HUES64 (cell line): ENCODE data around the gene WDR48.

Experiments used
- H3K27ac ChIP-seq: 2 replicates; pipeline ENCODE4 v1.7.0; 2013; ENCODE audit warnings: low read depth, low read length, inconsistent platforms
- H3K27me3 ChIP-seq: 2 replicates; pipeline ENCODE4 v1.6.1; 2013; ENCODE audit warnings: mild to moderate bottlenecking, low read length; ENCODE audit not compliant: insufficient read depth
- H3K36me3 ChIP-seq: 2 replicates; pipeline ENCODE4 v1.6.1; 2013; ENCODE audit warnings: mild to moderate bottlenecking, low read length; ENCODE audit not compliant: insufficient read depth
- H3K4me1 ChIP-seq: 2 replicates; pipeline ENCODE4 v1.6.1; 2013; ENCODE audit warnings: mild to moderate bottlenecking, low read length, moderate library complexity; ENCODE audit not compliant: insufficient read depth
- H3K4me3 ChIP-seq: 2 replicates; pipeline ENCODE4 v1.5.1; 2013; ENCODE audit warnings: mild to moderate bottlenecking, low read length, moderate library complexity
- H3K9ac ChIP-seq: 2 replicates; pipeline ENCODE4 v1.6.1; 2013; ENCODE audit warnings: mild to moderate bottlenecking, low read depth, low read length
- H3K9me3 ChIP-seq: 2 replicates; pipeline ENCODE4 v1.6.1; 2013; ENCODE audit warnings: low read depth, low read length; ENCODE audit not compliant: insufficient read depth
- WGBS: fragments of 150-250, 120-280 bp; methylation state at CpG from one replicate; pipeline ENCODE4 v1.1.7; 2013; ENCODE audit warnings: missing lambda C conversion rate; 5-methylcytosine and 5-hydroxymethylcytosine counted together

WDR48 gene

DNA sequence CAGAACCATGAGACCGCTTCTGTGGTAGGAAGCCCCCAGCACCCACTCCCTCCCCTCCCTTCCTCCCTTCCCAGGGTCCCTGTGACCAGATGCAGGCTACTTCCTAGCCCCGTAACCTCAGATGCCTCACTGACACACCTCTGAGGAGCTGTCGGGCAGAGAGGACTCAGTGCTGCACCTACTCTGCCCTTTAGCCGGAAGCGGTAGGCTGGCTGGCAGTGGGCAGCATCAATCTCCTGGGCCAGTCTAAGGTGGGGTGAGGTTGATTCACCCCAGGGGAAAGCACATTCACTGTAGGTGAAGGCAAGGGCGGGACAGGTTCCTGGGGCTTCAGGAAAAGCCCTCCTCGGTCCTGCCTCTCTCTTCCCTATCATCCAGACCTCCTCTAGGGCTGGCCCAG, 82.5 kb downstream of the WDR48 start:
- H3K4me3 ChIP-seq, result no peak overlapping the region
- H3K27me3 ChIP-seq, result no peaks in the 10 kb centered on the region
- H3K9me3 ChIP-seq, result no peaks in the 10 kb centered on the region
- H3K27ac ChIP-seq, result no peak overlapping the region
- WGBS, result 92% methylated on average over 7 of the region's 7 CpGs
- no peak overlapping the region for H3K9ac ChIP-seq
- H3K36me3 ChIP-seq, result no peaks in the 10 kb centered on the region
- no peaks in the 10 kb centered on the region for H3K4me1 ChIP-seq

DNA sequence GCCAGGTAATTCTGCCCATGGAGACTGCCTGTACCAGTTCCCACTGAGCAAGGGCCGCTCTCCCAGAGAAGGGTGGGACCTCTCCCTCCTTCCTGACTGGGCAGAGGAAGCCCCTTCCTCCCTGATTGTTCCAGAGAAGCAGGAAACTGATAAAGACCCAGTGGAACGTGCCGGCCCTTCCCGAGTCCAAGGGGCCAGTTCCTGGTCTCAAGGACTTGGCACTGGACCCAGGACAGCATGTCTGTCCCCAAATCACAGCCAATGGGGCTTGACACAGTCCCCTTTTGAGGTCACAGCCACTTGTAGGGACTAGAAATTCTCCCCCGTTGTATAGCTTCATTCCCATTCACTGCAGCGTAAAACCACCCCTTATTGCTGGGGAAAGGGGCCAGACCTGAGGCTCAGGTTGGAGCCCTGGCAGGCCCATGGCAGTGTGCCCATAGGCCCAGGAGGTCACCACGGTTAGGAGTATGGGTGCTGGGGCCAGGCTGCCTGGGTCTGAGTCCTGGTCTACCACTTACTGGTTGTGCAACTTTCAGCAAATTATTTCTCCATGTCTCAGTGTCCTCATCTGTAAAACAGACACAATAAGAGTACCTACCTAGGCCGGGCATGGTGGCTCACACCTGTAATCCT, 83.5 kb downstream of the WDR48 start:
- WGBS, result 90% methylated on average over 8 of the region's 8 CpGs
- H3K27me3 ChIP-seq, result no peaks in the 10 kb centered on the region

DNA sequence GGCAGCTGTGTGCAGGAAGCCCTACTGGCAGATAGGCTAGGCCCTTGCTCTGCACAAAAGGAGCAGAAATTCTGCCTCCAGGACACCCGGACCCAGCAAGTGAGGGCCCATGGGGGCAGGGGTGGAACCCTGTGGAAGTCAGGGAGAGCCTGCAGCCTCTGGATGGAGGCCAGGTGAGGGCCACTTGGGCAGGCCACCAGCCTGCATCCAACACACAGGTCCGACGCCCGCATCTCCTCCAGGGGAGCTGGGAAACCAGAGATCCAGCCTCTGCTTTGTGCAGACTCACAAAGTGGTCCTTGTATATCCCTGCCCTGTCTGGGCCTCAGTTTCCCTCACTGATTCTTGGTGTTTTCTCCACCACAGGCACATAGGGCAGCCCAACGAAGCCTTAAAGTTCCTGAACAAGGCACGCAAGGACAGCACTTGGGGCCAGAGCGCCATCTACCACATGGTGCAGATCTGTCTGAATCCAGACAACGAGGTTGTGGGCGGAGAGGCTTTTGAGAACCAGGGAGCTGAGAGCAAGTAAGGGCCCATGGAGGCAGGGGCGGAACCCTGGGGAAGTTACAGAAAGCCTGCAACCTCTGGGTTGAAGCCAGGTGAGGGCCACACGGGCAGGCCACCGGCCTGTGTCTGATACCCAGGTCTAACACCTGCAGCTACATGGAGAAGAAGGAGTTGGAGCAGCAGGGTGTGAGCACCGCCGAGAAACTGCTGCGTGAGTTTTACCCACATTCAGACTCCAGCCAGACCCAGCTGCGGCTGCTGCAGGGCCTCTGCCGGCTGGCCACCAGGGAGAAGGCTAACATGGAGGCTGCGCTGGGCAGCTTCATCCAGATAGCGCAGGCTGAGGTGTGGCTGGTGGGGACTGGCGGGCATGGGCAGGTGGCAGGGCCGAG, 85.0 kb downstream of the WDR48 start:
- Histone ChIP-seq H3K4me1 (no peaks in the 10 kb centered on the region), H3K27me3 (no peaks in the 10 kb centered on the region), H3K9me3 (no peaks in the 10 kb centered on the region), H3K36me3 (peaks cover 18% of the 10 kb centered on the region), H3K4me3 (no peak overlapping the region), H3K27ac (no peak overlapping the region), H3K9ac (no peak overlapping the region)
- WGBS, result 92% methylated on average over 21 of the region's 21 CpGs

More for the DNA sequence above, 83.5 kb downstream of the WDR48 start:
- no peak overlapping the region for H3K4me3 ChIP-seq
- no peak overlapping the region for H3K9ac ChIP-seq
- peaks cover 3% of the 10 kb centered on the region; the same call in 1 of the 2 replicates for H3K36me3 ChIP-seq
- no peaks in the 10 kb centered on the region for H3K4me1 ChIP-seq
- H3K27ac ChIP-seq, result no peak overlapping the region
- H3K9me3 ChIP-seq, result no peaks in the 10 kb centered on the region

DNA sequence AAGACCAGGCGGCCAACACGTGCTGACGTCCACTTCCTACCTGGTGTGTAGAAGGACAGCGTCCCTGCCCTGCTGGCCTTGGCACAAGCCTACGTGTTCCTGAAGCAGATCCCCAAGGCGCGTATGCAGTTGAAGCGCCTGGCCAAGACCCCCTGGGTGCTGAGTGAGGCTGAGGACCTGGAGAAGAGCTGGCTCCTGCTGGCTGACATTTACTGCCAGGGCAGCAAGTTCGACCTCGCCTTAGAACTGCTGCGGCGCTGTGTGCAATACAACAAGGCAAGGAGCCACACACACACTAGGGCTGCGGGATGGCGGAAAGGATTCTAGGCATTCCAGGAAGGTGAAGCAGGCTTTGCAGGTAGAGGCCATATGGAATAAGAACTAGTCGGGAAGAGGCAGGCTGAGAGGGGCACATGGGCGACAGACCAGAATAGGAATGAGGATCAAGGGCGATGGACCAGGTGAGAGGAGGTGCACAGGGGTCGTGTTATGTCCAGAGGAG, 85.7 kb downstream of the WDR48 start:
- Histone ChIP-seq H3K36me3 (peaks cover 25% of the 10 kb centered on the region), H3K27me3 (no peaks in the 10 kb centered on the region), H3K9me3 (no peaks in the 10 kb centered on the region), H3K4me1 (no peaks in the 10 kb centered on the region), H3K9ac (no peak overlapping the region), H3K4me3 (no peak overlapping the region), H3K27ac (no peak overlapping the region)
- 94% methylated on average over 18 of the region's 18 CpGs for WGBS

DNA sequence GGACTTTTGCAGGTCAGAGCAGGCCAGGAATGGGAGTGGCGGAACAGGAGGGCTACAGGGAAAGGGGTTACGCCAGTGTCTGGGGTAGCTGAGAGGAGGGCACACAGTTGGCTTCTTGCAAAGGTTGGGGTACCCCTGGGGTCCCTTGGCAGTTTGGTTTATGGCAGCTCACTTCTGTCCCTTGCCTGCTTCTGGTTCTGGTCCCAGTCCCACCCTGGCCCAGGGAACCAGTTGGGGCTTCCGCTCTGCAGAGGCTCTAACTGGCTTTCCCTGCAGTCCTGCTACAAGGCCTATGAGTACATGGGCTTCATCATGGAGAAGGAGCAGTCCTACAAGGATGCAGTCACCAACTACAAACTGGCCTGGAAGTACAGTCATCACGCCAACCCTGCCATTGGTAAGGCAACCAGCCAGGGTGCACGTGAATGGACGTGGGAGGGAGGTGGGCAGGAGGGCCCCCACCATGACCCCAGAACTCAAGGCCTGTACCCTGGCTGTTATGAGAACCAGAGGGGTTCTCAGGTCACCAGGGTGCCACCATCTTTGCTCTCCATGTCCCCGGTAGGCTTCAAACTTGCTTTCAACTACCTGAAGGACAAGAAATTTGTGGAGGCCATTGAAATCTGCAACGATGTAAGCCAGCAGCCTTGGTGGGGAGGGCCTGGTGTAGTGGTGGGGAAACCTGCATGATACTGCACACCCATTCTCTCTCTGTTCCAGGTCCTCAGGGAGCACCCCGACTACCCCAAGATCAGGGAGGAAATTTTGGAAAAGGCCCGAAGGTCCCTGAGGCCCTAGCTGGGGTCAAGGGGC, 86.4 kb downstream of the WDR48 start:
- Histone ChIP-seq H3K4me3 (no peak overlapping the region), H3K36me3 (peaks cover 32% of the 10 kb centered on the region), H3K9ac (no peak overlapping the region), H3K27ac (no peak overlapping the region), H3K9me3 (no peaks in the 10 kb centered on the region), H3K27me3 (no peaks in the 10 kb centered on the region), H3K4me1 (no peaks in the 10 kb centered on the region)
- WGBS, result 94% methylated on average over 10 of the region's 10 CpGs

DNA sequence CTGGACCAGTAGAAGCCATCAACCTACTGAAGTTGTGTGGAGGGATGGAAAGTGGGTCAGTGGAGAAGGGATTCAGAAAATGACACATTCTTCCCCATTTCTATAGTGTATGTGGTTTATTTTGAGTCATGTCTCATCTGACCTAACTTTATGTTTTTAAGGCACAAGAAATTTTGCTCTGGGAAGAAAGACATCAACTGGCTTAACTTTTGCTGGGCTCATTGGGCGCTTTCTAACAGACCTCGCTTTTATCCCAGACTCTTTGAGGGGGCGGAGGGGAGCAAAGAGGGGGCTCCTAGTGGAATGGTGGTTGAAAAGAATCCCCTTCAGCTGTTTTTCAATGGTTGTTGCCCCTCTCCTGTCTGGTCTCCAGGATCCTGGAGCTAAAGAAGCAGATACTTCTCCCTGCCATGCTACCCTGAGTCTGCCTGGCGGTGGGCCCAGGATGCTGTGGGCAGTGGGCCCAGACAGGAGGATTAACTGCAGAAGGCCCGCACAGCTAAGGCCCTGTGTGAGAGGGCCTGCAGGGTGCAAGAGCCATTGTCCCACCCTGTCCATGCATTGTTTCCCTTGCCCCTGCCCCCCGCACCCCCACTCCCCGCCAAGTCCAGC, 87.1 kb downstream of the WDR48 start:
- Histone ChIP-seq H3K27ac (no peak overlapping the region), H3K9ac (no peak overlapping the region), H3K4me3 (no peak overlapping the region), H3K36me3 (peaks cover 39% of the 10 kb centered on the region), H3K9me3 (no peaks in the 10 kb centered on the region), H3K4me1 (no peaks in the 10 kb centered on the region), H3K27me3 (no peaks in the 10 kb centered on the region)
- 90% methylated on average over 7 of the region's 7 CpGs for WGBS

DNA sequence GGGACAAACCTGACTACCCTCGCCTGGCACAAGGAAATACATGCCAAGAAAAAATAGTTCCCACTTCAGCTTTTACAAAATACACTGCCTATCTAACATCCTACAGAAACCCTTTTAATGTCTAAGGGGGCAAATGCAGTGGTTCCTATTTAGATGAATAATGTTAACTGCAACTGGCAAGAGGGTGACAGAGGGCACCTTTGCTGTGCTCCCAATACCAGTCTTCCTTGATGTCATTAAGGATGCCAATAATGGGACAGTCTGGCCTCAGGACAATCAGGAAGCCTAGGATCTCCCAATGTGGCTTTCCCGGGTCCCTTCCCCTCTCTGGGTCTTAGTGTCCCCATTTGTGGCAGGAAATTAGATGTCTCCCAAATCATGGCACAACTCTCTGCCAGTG, 87.6 kb downstream of the WDR48 start:
- no peak overlapping the region for H3K4me3 ChIP-seq
- H3K36me3 ChIP-seq, result peaks cover 44% of the 10 kb centered on the region
- WGBS, result 96% methylated on average over 2 of the region's 2 CpGs

DNA sequence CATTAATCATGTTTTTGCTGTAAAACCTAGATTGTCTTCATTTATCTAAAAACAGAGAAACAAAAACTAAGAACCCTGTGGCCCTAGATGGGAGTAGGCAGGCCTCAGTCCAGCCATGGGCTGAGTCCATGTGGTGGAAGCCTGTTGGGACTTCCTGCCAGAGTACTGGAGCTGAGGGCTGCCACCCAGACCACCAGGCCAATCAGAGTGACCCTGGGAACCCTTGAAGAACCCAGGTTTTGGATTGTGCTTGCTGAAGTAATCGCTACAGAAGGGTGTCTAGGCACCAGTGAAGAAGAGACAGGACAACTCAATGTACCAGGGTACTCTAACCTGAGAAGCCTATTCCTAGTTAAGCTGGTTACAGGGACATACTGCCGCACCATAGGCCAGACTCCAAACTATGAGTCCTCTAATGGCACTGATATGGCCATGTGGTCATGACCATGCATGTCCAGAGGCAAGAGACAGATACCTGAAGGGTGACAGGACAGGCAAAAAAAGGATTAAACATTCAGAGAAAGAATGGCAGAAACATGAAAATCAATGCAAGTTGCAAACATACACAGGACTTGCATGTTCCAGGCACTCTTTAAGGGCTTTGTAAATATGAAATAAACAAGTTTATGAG, 88.6 kb downstream of the WDR48 start:
- 96% methylated on average over 2 of the region's 2 CpGs for WGBS
- no peaks in the 10 kb centered on the region for H3K4me1 ChIP-seq
- no peak overlapping the region for H3K27ac ChIP-seq
- no peaks in the 10 kb centered on the region for H3K27me3 ChIP-seq
- H3K9ac ChIP-seq, result no peak overlapping the region
- no peaks in the 10 kb centered on the region for H3K9me3 ChIP-seq
- H3K4me3 ChIP-seq, result no peak overlapping the region
- H3K36me3 ChIP-seq, result peaks cover 54% of the 10 kb centered on the region

More for the DNA sequence above, 87.6 kb downstream of the WDR48 start:
- no peaks in the 10 kb centered on the region for H3K9me3 ChIP-seq
- no peak overlapping the region for H3K9ac ChIP-seq
- no peaks in the 10 kb centered on the region for H3K27me3 ChIP-seq
- no peaks in the 10 kb centered on the region for H3K4me1 ChIP-seq
- H3K27ac ChIP-seq, result no peak overlapping the region

DNA sequence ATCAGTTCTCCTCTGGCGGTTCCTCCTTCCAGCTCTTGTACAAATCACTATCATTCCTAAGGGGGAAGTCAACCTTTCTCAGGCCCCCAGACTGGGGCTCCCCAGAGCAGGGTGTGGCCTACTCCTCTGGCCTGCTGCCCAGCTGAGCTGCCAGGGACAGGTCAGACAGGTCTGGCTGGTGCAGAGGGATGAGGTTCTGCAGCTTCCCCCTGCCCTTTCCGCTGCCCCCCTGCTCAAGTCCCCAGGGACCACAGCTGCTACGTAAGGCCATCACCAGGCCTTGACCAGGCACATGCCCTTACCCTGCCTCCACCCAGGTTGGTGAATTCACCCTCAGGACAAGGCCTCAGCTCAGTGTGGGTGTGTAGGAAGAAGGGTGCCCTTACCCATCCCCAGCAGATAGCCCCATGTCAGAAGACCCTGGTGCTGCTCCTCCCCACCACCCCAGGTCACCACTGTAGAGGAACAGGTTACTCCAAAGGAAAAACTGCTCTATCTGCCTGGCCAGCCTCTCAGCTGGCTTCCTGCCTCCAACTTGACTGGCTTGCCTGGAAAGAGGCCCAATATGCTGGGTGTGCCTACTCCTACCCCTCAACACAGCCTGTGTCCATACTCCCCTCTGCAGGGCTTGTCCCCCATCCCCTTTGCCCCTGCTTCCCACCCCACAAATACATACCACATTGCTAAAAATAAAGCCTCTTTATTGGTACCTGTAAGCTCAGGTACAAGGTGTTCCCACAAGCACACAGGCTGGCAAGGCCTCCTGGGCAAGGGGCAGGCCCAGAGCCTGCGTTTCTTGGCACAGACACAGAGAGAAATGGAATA, 89.6 kb downstream of the WDR48 start:
- no peak overlapping the region for H3K27ac ChIP-seq
- WGBS, result 93% methylated on average over 4 of the region's 4 CpGs
- no peak overlapping the region for H3K9ac ChIP-seq
- H3K36me3 ChIP-seq, result peaks cover 64% of the 10 kb centered on the region
- H3K9me3 ChIP-seq, result no peaks in the 10 kb centered on the region
- no peak overlapping the region for H3K4me3 ChIP-seq
- no peaks in the 10 kb centered on the region for H3K4me1 ChIP-seq
- H3K27me3 ChIP-seq, result no peaks in the 10 kb centered on the region

DNA sequence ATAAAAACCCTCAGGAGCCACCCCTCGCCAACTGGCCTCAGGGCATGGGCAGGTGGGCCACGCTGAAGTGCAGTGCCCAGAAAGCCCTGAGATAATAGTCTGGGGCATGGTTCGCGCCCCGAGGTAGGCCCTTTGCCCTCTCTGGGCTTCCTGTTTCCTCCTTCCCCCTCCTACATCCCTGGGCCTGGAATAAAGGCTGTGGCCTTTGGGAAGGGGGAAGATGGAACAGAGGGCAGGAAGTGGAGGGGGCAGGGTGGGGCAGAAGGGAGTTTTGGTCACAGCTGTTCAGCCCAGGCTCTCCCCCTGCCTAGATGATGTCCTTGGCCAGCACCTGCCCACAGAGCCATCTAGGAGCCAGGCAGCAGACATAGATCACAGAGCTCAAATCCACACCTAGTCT, 90.3 kb downstream of the WDR48 start:
- H3K4me1 ChIP-seq, result no peaks in the 10 kb centered on the region; the same call in 1 of the 2 replicates
- WGBS, result 89% methylated on average over 4 of the region's 5 CpGs
- no peak overlapping the region for H3K4me3 ChIP-seq
- H3K27ac ChIP-seq, result no peak overlapping the region
- H3K27me3 ChIP-seq, result no peaks in the 10 kb centered on the region
- peaks cover 65% of the 10 kb centered on the region for H3K36me3 ChIP-seq
- no peak overlapping the region for H3K9ac ChIP-seq
- H3K9me3 ChIP-seq, result no peaks in the 10 kb centered on the region
